Astrocyte (in vitro differentiated cells and primary cell): ENCODE measurements around the gene RASEF.

Source experiments
- CTCF ChIP-seq: IDR thresholded peaks from 2 replicates; pipeline ENCODE4 v1.5.1; 2011; ENCODE audit warnings: low read depth, mild to moderate bottlenecking, inconsistent platforms, low read length, moderate library complexity; ENCODE audit not compliant: insufficient read depth
- EZH2 ChIP-seq: IDR thresholded peaks from 2 replicates; pipeline ENCODE4 v1.6.1; 2012; ENCODE audit warnings: mild to moderate bottlenecking, low read length, inconsistent platforms; ENCODE audit not compliant: insufficient read depth

GRCh38 chr9:83039303-83039702 is 23.6 kb downstream of the RASEF start:
- TF ChIP-seq EZH2 (no peak), CTCF (no peak)
